ENCODE data around the gene UGT1A6. TPM values are rescaled to one million over a fixed set of nuclear protein-coding genes. Genes with fewer than 3 reads are reported as not detected.

The UGT1A6 gene
- polyA plus RNA-seq, 1 of the 3 experiments (the other 2 are of a cell fraction): not detected

DNA sequence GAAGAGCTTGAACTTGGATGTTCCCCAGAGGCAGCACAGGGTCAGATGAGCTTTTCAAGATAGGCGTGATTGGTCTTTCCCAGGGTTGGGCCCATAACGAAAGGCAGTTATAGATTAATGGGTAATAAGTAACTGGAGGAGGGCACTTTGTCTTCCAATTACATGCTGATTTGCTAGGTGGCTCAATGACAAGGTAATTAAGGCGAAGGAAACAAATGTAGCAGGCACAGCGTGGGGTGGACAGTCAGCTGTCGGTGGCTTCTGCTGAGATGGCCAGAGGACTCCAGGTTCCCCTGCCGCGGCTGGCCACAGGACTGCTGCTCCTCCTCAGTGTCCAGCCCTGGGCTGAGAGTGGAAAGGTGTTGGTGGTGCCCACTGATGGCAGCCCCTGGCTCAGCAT is 25.9 kb downstream of the UGT1A6 start, which contains the start of gene UGT1A4:
Gene UGT1A4 (plus strand): TSS at position 185 of the 400 bp plus-strand sequence. CDS start 85 bp downstream, at position 270.
- CTCF ChIA-PET: no interaction called here
- H2AFZ ChIP-seq (ENCODE audit: low read depth): no peak within 1 kb of the TSS

More for the DNA sequence above, 25.9 kb downstream of the UGT1A6 start, which contains the start of gene UGT1A4:
- WGBS (ENCODE audit: low lambda C conversion rate): 51% methylated on average over 7 of the region's 7 CpGs
- Histone ChIP-seq H3K27ac (ENCODE audit: low read depth in 2 of 2, low read length in 1 of 2) (no peak within 1 kb of the TSS), H3K9me2 (no peaks in the 10 kb centered on the region), H4K20me1 (ENCODE audit: insufficient read depth) (no peaks in the 10 kb centered on the region), H3K4me2 (no peak within 1 kb of the TSS), H3K9me3 (no peaks in the 10 kb centered on the region), H3K79me2 (ENCODE audit: insufficient read depth) (no peaks in the 10 kb centered on the region), H3F3A (replicated peaks; ENCODE audit: insufficient read depth) (no peaks in the 10 kb centered on the region), H3K9ac (no peak within 1 kb of the TSS), H3K4me1 (ENCODE audit: control insufficient read depth in 1 of 2, insufficient read depth in 2 of 2, low read depth in 1 of 2, low read length in 1 of 2) (no peaks in the 10 kb centered on the region), H3K4me3 (ENCODE audit: low read depth in 2 of 2, low read length in 1 of 2) (no peak within 1 kb of the TSS), H3K27me3 (ENCODE audit: insufficient read depth) (no peaks in the 10 kb centered on the region; the same call in 1 of the 2 replicates), H3K36me3 (replicated peaks in 1 of 2; ENCODE audit: control insufficient read depth in 1 of 2, insufficient read depth in 2 of 2, low read length in 1 of 2) (no peaks in the 10 kb centered on the region)
- POLR2A ChIA-PET: no interaction called here
- DNase-seq: no peak
- TF ChIP-seq EP300 (IDR thresholded peaks at IDR 0.05; ENCODE audit: borderline replicate concordance in 1 of 2, low read depth in 1 of 2, low read length in 1 of 2) (no peak), JUND (IDR thresholded peaks at IDR 0.05) (no peak), USF2 (IDR thresholded peaks at IDR 0.05; ENCODE audit: borderline replicate concordance, low read depth, low read length) (no peak), RAD21 (IDR thresholded peaks at IDR 0.05; ENCODE audit: low read length) (no peak), FOXM1 (IDR thresholded peaks at IDR 0.05; ENCODE audit: low read depth) (no peak), NRF1 (IDR thresholded peaks at IDR 0.05; ENCODE audit: low read depth, low read length) (no peak), TAF1 (IDR thresholded peaks at IDR 0.05; ENCODE audit: borderline replicate concordance, low read depth, low read length) (no peak), POLR2AphosphoS5 (IDR thresholded peaks at IDR 0.05; ENCODE audit: low read depth, low read length) (no peak), FOSL2 (IDR thresholded peaks at IDR 0.05; ENCODE audit: borderline replicate concordance, low read depth) (no peak), SMC3 (IDR thresholded peaks at IDR 0.05; ENCODE audit: low read depth, low read length) (no peak), MEF2A (IDR thresholded peaks at IDR 0.05; ENCODE audit: borderline replicate concordance, low read depth) (no peak), EZH2phosphoT487 (IDR thresholded peaks at IDR 0.05; ENCODE audit: borderline replicate concordance, low read depth) (no peak)
- TF ChIP-seq, protein P1, sequence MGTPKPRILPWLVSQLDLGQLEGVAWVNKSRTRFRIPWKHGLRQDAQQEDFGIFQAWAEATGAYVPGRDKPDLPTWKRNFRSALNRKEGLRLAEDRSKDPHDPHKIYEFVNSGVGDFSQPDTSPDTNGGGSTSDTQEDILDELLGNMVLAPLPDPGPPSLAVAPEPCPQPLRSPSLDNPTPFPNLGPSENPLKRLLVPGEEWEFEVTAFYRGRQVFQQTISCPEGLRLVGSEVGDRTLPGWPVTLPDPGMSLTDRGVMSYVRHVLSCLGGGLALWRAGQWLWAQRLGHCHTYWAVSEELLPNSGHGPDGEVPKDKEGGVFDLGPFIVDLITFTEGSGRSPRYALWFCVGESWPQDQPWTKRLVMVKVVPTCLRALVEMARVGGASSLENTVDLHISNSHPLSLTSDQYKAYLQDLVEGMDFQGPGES (IDR thresholded peaks at IDR 0.05; ENCODE audit: low read depth, low read length): no peak
- TF ChIP-seq, protein P2, sequence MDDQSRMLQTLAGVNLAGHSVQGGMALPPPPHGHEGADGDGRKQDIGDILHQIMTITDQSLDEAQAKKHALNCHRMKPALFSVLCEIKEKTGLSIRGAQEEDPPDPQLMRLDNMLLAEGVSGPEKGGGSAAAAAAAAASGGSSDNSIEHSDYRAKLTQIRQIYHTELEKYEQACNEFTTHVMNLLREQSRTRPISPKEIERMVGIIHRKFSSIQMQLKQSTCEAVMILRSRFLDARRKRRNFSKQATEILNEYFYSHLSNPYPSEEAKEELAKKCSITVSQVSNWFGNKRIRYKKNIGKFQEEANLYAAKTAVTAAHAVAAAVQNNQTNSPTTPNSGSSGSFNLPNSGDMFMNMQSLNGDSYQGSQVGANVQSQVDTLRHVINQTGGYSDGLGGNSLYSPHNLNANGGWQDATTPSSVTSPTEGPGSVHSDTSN (IDR thresholded peaks at IDR 0.05): no peak
- TF ChIP-seq, protein P3, sequence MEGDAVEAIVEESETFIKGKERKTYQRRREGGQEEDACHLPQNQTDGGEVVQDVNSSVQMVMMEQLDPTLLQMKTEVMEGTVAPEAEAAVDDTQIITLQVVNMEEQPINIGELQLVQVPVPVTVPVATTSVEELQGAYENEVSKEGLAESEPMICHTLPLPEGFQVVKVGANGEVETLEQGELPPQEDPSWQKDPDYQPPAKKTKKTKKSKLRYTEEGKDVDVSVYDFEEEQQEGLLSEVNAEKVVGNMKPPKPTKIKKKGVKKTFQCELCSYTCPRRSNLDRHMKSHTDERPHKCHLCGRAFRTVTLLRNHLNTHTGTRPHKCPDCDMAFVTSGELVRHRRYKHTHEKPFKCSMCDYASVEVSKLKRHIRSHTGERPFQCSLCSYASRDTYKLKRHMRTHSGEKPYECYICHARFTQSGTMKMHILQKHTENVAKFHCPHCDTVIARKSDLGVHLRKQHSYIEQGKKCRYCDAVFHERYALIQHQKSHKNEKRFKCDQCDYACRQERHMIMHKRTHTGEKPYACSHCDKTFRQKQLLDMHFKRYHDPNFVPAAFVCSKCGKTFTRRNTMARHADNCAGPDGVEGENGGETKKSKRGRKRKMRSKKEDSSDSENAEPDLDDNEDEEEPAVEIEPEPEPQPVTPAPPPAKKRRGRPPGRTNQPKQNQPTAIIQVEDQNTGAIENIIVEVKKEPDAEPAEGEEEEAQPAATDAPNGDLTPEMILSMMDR (IDR thresholded peaks at IDR 0.05): no peak
- TF ChIP-seq, protein P4, sequence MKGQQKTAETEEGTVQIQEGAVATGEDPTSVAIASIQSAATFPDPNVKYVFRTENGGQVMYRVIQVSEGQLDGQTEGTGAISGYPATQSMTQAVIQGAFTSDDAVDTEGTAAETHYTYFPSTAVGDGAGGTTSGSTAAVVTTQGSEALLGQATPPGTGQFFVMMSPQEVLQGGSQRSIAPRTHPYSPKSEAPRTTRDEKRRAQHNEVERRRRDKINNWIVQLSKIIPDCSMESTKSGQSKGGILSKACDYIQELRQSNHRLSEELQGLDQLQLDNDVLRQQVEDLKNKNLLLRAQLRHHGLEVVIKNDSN (IDR thresholded peaks at IDR 0.05; ENCODE audit: borderline replicate concordance, low read depth): no peak
- TF ChIP-seq, protein P5, sequence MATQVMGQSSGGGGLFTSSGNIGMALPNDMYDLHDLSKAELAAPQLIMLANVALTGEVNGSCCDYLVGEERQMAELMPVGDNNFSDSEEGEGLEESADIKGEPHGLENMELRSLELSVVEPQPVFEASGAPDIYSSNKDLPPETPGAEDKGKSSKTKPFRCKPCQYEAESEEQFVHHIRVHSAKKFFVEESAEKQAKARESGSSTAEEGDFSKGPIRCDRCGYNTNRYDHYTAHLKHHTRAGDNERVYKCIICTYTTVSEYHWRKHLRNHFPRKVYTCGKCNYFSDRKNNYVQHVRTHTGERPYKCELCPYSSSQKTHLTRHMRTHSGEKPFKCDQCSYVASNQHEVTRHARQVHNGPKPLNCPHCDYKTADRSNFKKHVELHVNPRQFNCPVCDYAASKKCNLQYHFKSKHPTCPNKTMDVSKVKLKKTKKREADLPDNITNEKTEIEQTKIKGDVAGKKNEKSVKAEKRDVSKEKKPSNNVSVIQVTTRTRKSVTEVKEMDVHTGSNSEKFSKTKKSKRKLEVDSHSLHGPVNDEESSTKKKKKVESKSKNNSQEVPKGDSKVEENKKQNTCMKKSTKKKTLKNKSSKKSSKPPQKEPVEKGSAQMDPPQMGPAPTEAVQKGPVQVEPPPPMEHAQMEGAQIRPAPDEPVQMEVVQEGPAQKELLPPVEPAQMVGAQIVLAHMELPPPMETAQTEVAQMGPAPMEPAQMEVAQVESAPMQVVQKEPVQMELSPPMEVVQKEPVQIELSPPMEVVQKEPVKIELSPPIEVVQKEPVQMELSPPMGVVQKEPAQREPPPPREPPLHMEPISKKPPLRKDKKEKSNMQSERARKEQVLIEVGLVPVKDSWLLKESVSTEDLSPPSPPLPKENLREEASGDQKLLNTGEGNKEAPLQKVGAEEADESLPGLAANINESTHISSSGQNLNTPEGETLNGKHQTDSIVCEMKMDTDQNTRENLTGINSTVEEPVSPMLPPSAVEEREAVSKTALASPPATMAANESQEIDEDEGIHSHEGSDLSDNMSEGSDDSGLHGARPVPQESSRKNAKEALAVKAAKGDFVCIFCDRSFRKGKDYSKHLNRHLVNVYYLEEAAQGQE (IDR thresholded peaks at IDR 0.05; ENCODE audit: low read depth, low read length): no peak

All from SK-N-SH (cell line).